SK-N-MC (cell line): ENCODE results near the gene ASB2.

Experiments
- DNase-seq: peaks from one replicate; pipeline ENCODE4 v3.0.0-alpha.2; 2011; ENCODE audit warnings: low read depth, low spot score
- H3K27ac ChIP-seq: fragments of 200-600 bp; sonication (generic); 2 replicates; pipeline ENCODE4 v1.5.1; 2016; ENCODE audit warnings: mixed run types
- H3K36me3 ChIP-seq: fragments of 200-600 bp; sonication (generic); 2 replicates; pipeline ENCODE4 v1.6.1; 2017; ENCODE audit warnings: antibody characterized with exemption, low read length, mixed read lengths; ENCODE audit not compliant: insufficient read depth
- H3K4me3 ChIP-seq: fragments of 200-600 bp; sonication (generic); 2 replicates; pipeline ENCODE4 v1.5.1; 2016
- H3K9ac ChIP-seq: fragments of 200-600 bp; sonication (generic); 2 replicates; pipeline ENCODE4 v1.8.0; 2017; ENCODE audit warnings: mixed run types, mixed read lengths; ENCODE audit not compliant: insufficient read length
- H3K9me3 ChIP-seq: fragments of 200-600 bp; sonication (generic); 2 replicates; pipeline ENCODE4 v1.6.1; 2017; ENCODE audit warnings: low read depth, mild to moderate bottlenecking, antibody characterized with exemption, low read length, moderate library complexity, mixed read lengths
- EZH2 ChIP-seq: fragments of 200-600 bp; sonication (generic); IDR thresholded peaks from one replicate; pipeline ENCODE4 v1.6.1; 2017; ENCODE audit warnings: antibody characterized with exemption
- FOXP2 ChIP-seq: optimal IDR thresholded peaks from 2 replicates; pipeline ENCODE3; 2011; ENCODE audit warnings: mild to moderate bottlenecking, moderate library complexity; ENCODE audit not compliant: insufficient read depth; ENCODE audit errors: extremely low read length, control extremely low read depth
- POLR2AphosphoS5 ChIP-seq: IDR thresholded peaks from 2 replicates; pipeline ENCODE4 v1.6.1; 2012; ENCODE audit warnings: mild to moderate bottlenecking, low read depth, low read length, borderline replicate concordance

Gene ASB2

DNA sequence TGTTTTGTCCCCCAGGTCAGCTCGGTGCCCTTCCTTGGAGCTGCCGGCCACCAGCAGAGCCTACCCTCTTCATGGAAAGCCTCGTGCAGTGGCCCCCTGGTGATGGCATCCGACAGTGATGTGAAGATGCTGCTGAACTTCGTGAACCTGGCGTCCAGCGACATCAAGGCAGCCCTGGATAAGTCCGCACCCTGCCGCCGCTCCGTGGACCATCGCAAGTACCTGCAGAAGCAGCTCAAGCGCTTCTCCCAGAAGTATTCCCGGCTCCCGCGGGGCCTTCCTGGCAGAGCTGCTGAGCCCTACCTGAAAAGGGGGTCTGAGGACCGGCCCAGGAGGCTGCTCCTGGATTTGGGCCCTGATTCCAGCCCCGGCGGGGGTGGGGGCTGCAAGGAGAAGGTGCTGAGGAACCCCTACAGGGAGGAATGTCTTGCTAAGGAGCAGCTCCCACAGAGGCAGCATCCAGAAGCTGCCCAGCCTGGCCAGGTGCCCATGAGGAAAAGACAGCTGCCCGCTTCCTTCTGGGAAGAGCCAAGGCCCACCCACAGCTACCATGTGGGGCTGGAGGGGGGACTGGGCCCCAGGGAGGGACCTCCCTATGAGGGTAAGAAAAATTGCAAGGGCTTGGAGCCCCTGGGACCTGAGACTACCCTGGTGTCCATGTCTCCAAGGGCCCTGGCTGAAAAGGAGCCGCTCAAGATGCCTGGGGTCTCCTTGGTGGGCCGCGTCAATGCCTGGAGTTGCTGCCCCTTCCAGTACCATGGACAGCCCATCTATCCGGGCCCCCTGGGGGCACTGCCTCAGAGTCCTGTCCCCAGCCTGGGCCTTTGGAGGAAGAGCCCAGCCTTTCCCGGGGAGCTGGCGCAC lies 48.0 kb downstream of the ASB2 start:
- no peaks in the 10 kb centered on the region for H3K36me3 ChIP-seq
- no peak for DNase-seq
- no peak for TF ChIP-seq POLR2AphosphoS5
- H3K4me3 ChIP-seq, result no peak overlapping the region
- no peak overlapping the region for H3K27ac ChIP-seq
- no peak overlapping the region for H3K9ac ChIP-seq
- H3K9me3 ChIP-seq, result no peaks in the 10 kb centered on the region

DNA sequence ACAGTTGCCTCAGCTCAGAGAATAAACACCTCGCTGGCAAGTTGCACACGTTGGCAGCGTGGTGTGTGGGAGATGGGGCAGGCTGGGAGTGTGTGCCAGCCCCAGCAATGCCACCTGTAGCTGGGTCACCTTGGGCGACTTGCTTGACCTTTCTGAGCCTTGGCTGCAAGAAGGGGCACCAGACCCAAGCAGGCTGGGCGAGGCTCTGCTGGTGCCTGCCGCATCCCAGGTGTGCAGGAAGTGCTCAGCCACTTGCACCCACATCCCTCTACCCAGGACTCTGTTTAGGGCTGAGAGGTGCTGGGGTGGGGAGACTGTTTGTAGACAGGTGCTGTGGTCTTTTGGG lies 48.6 kb downstream of the ASB2 start:
- H3K4me3 ChIP-seq, result no peak overlapping the region
- H3K9ac ChIP-seq, result no peak overlapping the region
- no peak for TF ChIP-seq POLR2AphosphoS5
- no peak for TF ChIP-seq EZH2
- no peak for TF ChIP-seq FOXP2
- no peaks in the 10 kb centered on the region for H3K36me3 ChIP-seq
- H3K27ac ChIP-seq, result no peak overlapping the region
- DNase-seq, result no peak
- H3K9me3 ChIP-seq, result no peaks in the 10 kb centered on the region

DNA sequence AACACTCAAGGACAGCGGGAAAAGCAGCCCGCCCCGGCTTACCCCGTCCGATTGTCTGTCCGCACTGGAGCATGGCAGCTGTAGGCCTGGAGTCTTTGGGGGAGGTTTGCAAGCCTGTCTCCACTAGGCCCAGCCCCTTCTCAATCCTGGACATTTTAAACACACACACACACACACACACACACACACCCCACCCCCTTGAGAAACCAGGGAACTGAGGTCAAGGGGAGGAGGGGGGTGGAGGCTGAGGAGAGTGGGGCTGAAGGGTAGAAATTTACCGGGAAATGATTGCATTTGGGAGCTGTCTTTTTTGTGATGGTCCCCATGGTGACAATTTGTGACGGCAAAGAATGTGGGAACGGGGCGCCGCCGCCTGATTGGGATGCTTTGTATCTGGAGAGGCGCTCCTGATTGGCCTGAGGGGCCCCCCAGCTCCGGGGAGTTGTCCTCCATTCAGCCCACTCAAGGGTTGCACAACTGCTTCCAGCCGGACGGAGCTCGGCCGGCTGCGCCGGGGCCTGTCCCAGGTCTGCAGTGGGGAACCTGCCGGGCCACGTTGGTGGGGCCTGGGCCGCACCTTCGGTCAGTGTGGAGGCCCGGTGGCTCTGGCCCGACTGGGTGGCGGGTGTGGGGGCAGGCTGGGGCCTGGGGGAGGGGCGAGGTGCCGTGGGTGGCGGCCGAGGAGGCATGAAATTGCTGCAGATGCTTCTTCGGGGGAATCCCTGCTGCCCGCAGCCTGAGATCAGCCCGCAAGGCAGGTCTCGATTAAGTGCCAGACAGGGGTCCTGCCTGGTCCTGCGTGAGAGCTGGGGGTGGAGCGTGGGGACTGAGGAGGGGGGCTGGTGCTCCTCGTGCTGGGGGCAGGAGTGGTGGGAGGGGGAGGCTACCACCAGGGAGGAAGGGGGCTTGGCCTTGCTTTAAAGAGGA lies 49.2 kb downstream of the ASB2 start, which contains the start of gene FAM181A:
FAM181A (plus strand) TSS at position 472 of the 927 bp plus-strand sequence. CDS start 942 bp downstream, outside the sequence.
- H3K27ac ChIP-seq, result no peak within 1 kb of the TSS
- no peak within 1 kb of the TSS for H3K9ac ChIP-seq
- H3K9me3 ChIP-seq, result no peaks in the 10 kb centered on the region
- no peak within 1 kb of the TSS for H3K4me3 ChIP-seq
- no peak for DNase-seq
- TF ChIP-seq POLR2AphosphoS5 (no peak), FOXP2 (no peak), EZH2 (no peak)
- H3K36me3 ChIP-seq, result no peaks in the 10 kb centered on the region

DNA sequence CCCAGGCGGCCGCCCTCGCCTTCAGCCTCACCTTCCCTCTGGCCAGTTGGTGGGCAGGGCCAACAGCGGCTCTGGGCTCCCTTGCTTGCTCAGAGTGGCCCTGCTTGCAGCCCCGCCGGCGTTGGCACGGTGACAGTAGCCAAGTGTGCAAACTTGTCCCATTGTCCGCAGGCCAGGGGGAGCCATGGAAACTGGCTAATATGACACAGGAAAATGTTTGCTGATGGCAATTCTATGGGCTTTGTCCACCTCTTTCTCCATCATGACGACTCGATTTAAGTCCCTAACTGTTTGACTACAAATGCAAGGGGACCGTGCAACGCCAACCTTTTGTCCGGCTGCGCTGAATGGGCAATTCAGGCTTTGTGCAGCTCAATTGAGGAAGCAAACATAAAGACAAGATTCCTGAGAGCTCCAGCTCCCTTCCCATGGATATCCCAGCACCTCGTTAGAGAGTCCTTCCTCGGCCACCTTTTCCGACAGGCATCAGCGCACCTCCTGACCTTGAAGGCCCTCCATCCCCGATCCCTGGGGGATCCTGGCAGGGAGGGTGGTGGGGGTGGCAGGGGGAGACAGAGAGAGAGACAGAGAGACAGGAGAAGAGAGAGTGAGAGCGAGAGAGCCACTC lies 50.0 kb downstream of the ASB2 start:
- no peak overlapping the region for H3K9ac ChIP-seq
- H3K9me3 ChIP-seq, result no peaks in the 10 kb centered on the region
- no peak overlapping the region for H3K27ac ChIP-seq
- H3K4me3 ChIP-seq, result no peak overlapping the region
- no peaks in the 10 kb centered on the region for H3K36me3 ChIP-seq
- DNase-seq, result no peak
- TF ChIP-seq POLR2AphosphoS5, result no peak
- TF ChIP-seq FOXP2, result no peak
- TF ChIP-seq EZH2, result no peak

DNA sequence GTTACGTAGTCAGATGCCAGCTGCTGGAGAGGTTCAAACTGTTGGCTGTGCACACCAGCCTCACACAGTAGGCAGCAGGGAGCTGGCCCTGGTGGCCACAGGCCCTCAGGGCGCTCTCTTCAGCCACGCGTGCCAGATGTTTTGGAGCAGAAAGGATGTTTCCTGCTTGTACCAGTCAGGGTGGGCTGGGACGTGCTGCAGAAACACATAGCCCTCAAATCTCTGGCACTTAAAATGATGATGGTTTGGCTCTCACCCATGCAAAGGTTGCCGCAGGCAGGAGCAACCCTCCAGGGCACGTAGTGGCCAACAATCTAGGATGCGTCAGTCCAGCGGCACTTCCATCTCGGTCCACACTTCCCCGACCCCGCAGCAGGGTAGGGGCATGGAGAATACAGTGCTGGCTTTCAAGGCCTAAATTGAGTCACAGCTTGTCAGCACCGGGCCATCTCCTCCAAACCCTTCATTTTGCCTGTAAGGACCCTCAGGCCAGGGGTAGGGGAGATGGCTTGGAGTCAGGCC lies 50.9 kb downstream of the ASB2 start:
- TF ChIP-seq POLR2AphosphoS5, result no peak
- no peak for TF ChIP-seq FOXP2
- no peak for TF ChIP-seq EZH2
- no peak overlapping the region for H3K27ac ChIP-seq
- H3K36me3 ChIP-seq, result no peaks in the 10 kb centered on the region
- H3K9me3 ChIP-seq, result no peaks in the 10 kb centered on the region
- H3K9ac ChIP-seq, result no peak overlapping the region
- no peak for DNase-seq
- H3K4me3 ChIP-seq, result no peak overlapping the region

DNA sequence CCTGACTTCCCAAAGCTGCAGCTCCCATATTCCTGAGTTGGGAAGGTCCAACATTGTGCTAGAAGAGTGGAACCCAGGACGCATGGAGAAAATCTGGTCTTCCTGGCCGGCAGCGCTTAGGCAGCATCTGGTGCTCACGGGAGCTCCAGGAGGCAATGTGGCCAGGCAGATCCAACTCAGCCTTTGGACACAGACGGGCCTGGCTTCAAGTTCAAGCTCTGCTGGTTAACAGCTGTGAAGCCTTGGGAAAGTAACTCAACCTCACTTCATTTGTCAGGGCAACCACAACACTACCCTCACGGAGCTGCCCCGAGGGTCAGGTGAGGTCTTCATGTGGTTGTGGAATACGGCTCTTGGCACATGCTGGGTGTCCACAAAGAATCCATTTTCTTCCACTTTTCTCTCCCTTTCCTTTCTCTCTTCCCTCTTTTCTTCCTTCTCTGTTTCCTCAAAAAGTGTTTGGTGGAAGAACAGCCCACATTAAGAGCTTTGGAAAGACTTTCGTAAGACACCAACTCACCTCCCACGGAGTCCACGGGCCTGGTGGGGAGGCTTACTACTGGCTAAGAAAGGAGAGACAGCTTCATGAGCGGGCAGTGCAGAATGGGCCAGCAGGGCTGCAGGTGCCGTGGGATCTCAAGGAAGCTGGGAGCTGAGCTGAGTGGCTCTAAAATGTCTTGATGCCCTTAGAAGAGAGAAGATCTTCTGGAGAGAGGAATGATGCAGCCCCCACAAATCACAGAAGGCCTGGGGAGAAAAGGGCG lies 51.6 kb downstream of the ASB2 start:
- H3K9me3 ChIP-seq, result no peaks in the 10 kb centered on the region
- H3K36me3 ChIP-seq, result no peaks in the 10 kb centered on the region
- TF ChIP-seq EZH2 (no peak), POLR2AphosphoS5 (no peak), FOXP2 (no peak)
- DNase-seq, result no peak
- H3K9ac ChIP-seq, result no peak overlapping the region
- H3K27ac ChIP-seq, result no peak overlapping the region
- no peak overlapping the region for H3K4me3 ChIP-seq

DNA sequence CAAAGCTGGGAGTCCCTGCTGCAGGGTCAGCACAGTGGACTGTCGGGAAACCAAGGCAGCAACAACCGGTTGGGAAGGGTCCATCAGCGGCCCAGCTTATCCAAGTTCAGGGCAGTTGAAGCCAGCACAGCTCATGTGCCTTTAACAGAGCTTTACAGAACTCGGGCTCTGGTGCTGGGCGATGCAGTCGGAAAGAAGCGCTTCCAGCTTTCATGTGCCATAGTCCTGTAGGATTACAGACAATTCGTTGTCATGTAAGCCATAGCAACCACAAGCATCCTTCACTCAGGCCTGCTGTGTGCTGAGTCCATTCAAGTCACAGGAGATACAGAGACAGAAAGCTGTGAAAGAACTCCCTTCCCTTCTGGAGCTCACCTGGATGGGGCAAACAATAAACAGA lies 52.7 kb downstream of the ASB2 start:
- no peaks in the 10 kb centered on the region for H3K36me3 ChIP-seq
- H3K4me3 ChIP-seq, result no peak overlapping the region
- no peak for DNase-seq
- H3K9ac ChIP-seq, result no peak overlapping the region
- no peak overlapping the region for H3K27ac ChIP-seq
- no peaks in the 10 kb centered on the region for H3K9me3 ChIP-seq
- TF ChIP-seq FOXP2 (no peak), POLR2AphosphoS5 (no peak), EZH2 (no peak)
